Thoracic aorta (tissue), 2 donors: ENCODE data around the gene COL15A1. TPM values are rescaled to one million over a fixed set of nuclear protein-coding genes. Genes with fewer than 3 reads are reported as not detected.

ENCODE experiments used
- ATAC-seq: fragments of 150-250 bp; one replicate; pipeline ENCODE4 v1.8.0; 2017; ENCODE audit warnings: low read depth; ENCODE audit not compliant: insufficient number of reproducible peaks, low FRiP score
- DNase-seq: peaks from one replicate; pipeline ENCODE4 v3.0.0-alpha.2; 2020; ENCODE audit warnings: low spot score
- H3K27ac ChIP-seq, 2 donors: fragments of 200-600 bp; sonication (generic); 1 replicate in 1 of 2; 2 replicates in 1 of 2; pipeline ENCODE4 v1.5.1; 2016; ENCODE audit warnings: mild to moderate bottlenecking in 2 of 2, moderate library complexity in 2 of 2
- H3K27me3 ChIP-seq: fragments of 200-600 bp; sonication (generic); replicated peaks from 2 replicates; pipeline ENCODE4 v1.6.0; 2016; ENCODE audit warnings: mild to moderate bottlenecking; ENCODE audit not compliant: insufficient read depth
- H3K36me3 ChIP-seq: fragments of 200-600 bp; sonication (generic); one replicate; pipeline ENCODE4 v1.5.1; 2016
- H3K4me1 ChIP-seq, 2 donors: fragments of 200-600 bp; sonication (generic); 1 replicate in 1 of 2; 2 replicates in 1 of 2; pipeline versions ENCODE4 v1.5.1 to v1.6.0; 2016; ENCODE audit warnings: low read depth in 2 of 2, mild to moderate bottlenecking in 1 of 2; ENCODE audit not compliant: control insufficient read depth in 1 of 2
- H3K4me3 ChIP-seq: fragments of 200-600 bp; sonication (generic); 2 replicates; pipeline ENCODE4 v1.5.1; 2016; ENCODE audit warnings: mild to moderate bottlenecking
- H3K9me3 ChIP-seq: fragments of 200-600 bp; sonication (generic); 2 replicates; pipeline ENCODE4 v1.5.1; 2016
- total RNA-seq, 2 donors: library from RNA; depleted of rRNA; stranded (reverse); fragments of >200 nt; gene quantifications; one replicate each; pipeline versions ENCODE4 v1.1.0 to v1.2.3, GENCODE V29; 2016
- TF ChIP-seq, protein P1 (sequence below): fragments of 200-600 bp; sonication (generic); IDR thresholded peaks from one replicate; pipeline ENCODE4 v1.5.1; 2019; ENCODE audit warnings: antibody characterized with exemption

Gene COL15A1
- total RNA-seq, 2 donors from 2014 or later: 23.3 to 70.4 TPM

- no peaks in the 10 kb centered on the region for H3K9me3 ChIP-seq
- ATAC-seq (peak; percentile 39), DNase-seq (no peak)
- peaks cover 0 to 11% of the 10 kb centered on the region in 2 donors for H3K4me1 ChIP-seq
- H3K36me3 ChIP-seq: no peaks in the 10 kb centered on the region
- peak overlapping the region in 1 of 2 donors; percentile 43 for H3K27ac ChIP-seq
- H3K27me3 ChIP-seq: no peaks in the 10 kb centered on the region
- no peak overlapping the region for H3K4me3 ChIP-seq
- TF ChIP-seq, protein P1, sequence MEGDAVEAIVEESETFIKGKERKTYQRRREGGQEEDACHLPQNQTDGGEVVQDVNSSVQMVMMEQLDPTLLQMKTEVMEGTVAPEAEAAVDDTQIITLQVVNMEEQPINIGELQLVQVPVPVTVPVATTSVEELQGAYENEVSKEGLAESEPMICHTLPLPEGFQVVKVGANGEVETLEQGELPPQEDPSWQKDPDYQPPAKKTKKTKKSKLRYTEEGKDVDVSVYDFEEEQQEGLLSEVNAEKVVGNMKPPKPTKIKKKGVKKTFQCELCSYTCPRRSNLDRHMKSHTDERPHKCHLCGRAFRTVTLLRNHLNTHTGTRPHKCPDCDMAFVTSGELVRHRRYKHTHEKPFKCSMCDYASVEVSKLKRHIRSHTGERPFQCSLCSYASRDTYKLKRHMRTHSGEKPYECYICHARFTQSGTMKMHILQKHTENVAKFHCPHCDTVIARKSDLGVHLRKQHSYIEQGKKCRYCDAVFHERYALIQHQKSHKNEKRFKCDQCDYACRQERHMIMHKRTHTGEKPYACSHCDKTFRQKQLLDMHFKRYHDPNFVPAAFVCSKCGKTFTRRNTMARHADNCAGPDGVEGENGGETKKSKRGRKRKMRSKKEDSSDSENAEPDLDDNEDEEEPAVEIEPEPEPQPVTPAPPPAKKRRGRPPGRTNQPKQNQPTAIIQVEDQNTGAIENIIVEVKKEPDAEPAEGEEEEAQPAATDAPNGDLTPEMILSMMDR: no peak
These were observed 115.5 kb downstream of the COL15A1 start for GRCh38 chr9:99058964-99059921.

GRCh38 chr9:99060621-99061020, 116.9 kb downstream of the COL15A1 start:
- Histone ChIP-seq H3K4me3 (no peak overlapping the region), H3K27ac (no peak overlapping the region), H3K27me3 (no peaks in the 10 kb centered on the region), H3K36me3 (no peaks in the 10 kb centered on the region), H3K4me1 (peaks cover 0 to 11% of the 10 kb centered on the region in 2 donors), H3K9me3 (no peaks in the 10 kb centered on the region)
- TF ChIP-seq, protein P1: no peak
- DNase-seq (no peak), ATAC-seq (no peak)

DNA sequence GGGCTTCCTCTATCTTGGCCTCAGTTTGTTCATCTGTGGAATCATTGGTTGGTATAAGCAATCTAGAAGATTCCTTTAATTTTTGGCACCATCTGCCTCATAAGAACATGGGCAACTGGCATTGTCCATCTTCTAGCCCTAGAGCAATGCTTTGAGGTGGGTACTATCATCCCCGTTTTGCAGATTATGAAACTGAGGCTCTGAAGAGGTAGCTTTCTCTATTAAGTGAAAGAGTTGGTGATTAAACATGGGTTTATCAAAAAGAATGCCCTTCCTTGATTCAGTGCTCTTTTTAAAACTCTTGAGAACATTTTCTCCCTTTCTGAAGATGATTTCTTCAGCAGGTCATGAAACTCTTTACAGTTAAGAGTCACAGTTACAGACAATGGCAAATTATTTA, 118.8 kb downstream of the COL15A1 start:
- H3K9me3 ChIP-seq: no peaks in the 10 kb centered on the region
- no peak overlapping the region for H3K4me3 ChIP-seq
- ATAC-seq (no peak), DNase-seq (no peak)
- peaks cover 0 to 11% of the 10 kb centered on the region in 2 donors for H3K4me1 ChIP-seq
- H3K27ac ChIP-seq: no peak overlapping the region
- H3K36me3 ChIP-seq: peaks cover 4% of the 10 kb centered on the region
- TF ChIP-seq, protein P1: no peak
- H3K27me3 ChIP-seq: no peaks in the 10 kb centered on the region

- H3K27ac ChIP-seq: no peak overlapping the region
- H3K4me1 ChIP-seq: peaks cover 0 to 11% of the 10 kb centered on the region in 2 donors
- ATAC-seq (no peak), DNase-seq (no peak)
- H3K9me3 ChIP-seq: no peaks in the 10 kb centered on the region
- TF ChIP-seq, protein P1: no peak
- no peak overlapping the region for H3K4me3 ChIP-seq
- peaks cover 4% of the 10 kb centered on the region for H3K36me3 ChIP-seq
- H3K27me3 ChIP-seq: no peaks in the 10 kb centered on the region
These were observed 119.8 kb downstream of the COL15A1 start for GRCh38 chr9:99063522-99063921.

DNA sequence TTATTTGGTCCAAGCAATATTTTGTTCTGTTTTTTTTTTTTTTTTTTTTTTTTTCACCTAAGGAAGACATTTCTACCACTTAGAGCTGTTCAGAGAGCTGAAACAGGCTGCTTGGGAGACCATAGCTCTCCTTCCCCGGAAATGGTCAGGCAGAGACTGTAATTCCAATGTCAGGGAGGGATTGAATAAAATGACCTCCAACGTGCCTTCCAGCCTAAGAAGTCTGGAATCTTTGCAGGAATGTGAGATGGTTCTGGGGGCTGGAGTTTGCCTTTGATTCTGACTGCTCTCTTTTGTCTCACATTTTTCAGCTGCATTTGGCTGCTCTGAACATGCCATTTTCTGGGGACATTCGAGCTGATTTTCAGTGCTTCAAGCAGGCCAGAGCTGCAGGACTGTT, 122.9 kb downstream of the COL15A1 start:
- H3K27me3 ChIP-seq: no peaks in the 10 kb centered on the region
- no peak for DNase-seq
- peaks cover 4% of the 10 kb centered on the region for H3K36me3 ChIP-seq
- no peak for ATAC-seq
- peaks cover 5 to 25% of the 10 kb centered on the region in 2 donors for H3K4me1 ChIP-seq
- no peak overlapping the region for H3K4me3 ChIP-seq
- H3K27ac ChIP-seq: no peak overlapping the region
- TF ChIP-seq, protein P1: no peak
- H3K9me3 ChIP-seq: no peaks in the 10 kb centered on the region
